HG03159 (cell line): Measurements from ENCODE around the gene TBXA2R.
A peak's percentile ranks its signal among the peaks of the same experiment; 100 is the strongest.
"Not testable (repeated sequence)": the region's sequence is repeated elsewhere in the genome, so short reads cannot be mapped to it uniquely, and the experiment has no call there.

Source experiments
- ATAC-seq: cut with Tn5 transposase; IDR thresholded peaks from one replicate; pipeline ENCODE4 v1.9.1; 2021; ENCODE audit warnings: mild to moderate bottlenecking, moderate library complexity; ENCODE audit not compliant: unreplicated experiment

Gene TBXA2R

GRCh38 chr19:3641515-3642269 is 35.0 kb upstream of the TBXA2R start:
- ATAC-seq = no peak

GRCh38 chr19:3639479-3639878 is 32.8 kb upstream of the TBXA2R start:
- ATAC-seq = no peak

DNA sequence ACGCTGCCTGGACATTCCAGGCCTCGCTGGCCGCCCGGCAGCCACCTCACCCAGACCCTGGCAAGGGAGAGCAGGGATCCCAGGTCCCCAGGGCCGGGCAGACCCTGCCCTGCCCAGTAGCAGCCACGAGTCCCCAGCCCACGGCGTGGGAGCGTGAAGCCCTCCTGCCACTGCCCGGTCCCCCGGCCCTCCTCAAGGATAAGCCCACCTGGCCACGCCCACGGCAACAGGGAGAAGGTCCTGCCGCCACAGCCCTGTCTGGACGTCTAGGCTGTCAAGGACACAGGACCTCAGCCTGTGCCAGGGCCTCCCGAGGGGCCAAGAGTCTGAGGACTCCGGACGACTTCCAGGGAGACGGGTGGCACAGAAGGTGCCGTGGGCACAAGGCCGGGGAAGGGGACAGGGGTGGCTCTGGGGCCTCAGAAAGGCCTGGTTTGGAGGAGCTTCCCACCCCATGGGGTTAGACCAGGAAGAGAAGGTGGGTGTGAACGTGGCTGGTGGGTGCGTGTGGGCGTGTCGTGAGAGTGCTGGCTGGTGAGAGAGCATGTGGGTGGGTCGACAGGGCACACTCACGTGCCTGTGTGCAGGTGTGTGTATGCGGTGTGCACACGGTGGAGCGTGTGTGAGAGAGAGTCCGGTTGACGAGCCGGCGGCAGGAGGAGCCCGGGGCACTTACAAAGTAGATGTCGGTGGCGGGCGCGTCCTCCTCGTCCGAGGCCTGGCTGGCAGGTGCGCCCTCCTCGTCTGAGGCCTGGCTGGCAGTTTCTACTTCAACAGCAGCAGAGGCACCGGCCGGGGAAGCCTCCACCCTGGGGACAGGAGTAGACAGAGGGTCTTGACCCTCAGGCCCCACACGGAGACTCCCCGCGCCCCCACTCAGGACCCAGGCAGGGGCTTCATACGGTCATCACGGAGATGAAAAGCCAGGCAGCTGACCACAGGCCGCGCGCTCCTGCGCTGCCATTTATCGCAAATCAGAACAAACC is 31.8 kb upstream of the TBXA2R start:
- no peak for ATAC-seq

DNA sequence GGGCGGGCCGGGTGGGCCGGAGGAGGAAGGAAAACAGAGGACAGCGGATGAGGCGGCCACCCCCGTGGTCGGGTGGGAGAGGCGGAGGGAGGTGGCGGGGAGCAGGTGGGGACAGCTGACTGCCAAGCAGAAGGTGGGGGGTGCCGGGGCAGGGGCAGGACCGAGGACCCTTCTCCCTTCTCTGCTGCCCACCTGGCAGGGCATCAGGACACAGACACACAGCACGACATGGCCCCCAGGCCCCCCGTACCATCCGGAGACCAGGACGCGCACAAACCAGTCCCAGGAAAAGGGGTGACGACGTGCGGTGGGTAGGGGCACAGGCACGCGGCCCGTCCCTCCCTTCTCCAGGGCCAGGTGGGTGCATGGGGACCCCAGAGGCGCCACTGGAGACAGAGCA is 30.9 kb upstream of the TBXA2R start:
- ATAC-seq = no peak

DNA sequence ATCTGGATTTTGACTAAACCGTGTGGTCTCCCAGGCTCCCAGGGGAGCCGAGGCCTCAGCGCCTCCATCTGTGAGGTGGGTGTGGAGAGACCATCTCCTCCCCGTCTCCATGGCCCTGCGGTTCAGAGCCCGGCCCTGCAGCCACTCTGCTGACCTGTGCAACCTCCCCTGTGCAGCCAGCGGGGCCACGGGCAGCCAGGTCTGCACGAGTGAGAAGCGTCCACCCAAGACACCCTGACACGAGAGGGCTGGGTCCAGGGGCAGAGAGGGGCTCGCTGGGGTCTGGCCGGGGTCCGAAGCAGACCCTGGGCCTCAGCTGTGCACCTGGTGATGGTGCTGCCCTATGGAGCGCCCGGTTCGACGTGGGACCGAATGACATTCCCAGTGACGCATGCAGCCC is 30.3 kb upstream of the TBXA2R start:
- no peak for ATAC-seq

GRCh38 chr19:3636506-3636905 is 29.8 kb upstream of the TBXA2R start:
- ATAC-seq = no peak

- no peak for ATAC-seq
Measured at GRCh38 chr19:3634496-3635045, 27.9 kb upstream of the TBXA2R start.

GRCh38 chr19:3633559-3633988 is 26.9 kb upstream of the TBXA2R start:
- no peak for ATAC-seq

DNA sequence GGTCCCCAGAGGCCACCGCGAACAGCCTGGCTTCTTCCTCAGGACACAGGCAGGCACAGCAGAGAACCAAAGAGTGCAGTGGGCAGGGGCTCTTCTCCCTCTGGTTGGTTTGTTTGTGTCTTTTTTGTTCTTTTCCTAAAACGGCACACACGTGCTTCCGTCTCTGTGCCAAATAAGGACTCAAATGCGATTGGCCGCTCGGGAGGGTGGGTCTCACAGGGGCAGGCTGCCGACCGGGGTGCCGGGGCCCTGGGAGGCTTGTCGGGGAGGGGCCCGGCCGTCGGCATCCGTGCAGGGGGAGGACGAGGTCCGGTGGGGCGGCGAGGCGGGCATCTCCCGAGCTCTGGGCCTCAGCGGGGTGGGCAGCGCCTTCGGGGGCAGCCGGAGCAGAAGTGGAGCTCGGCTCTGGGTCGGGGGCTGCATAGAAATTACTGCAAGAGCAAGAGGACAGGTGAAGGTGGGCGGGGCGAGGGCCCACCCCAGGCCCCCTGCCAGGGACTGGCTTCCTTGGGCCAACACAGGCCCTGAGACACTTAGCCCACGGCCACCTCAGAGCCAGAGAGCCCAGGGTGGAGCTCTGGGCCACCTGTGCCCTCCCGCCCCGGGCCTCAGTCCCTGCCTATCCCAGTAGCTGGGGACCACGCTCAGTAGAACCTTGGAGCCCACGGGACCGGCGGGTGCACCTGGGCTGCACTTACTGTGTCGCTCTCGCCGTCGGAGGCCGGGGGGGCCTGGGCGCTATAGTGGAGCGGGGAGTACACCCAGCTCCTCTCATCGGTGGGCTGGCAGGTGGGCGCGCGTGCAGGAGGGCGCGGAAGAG is 26.3 kb upstream of the TBXA2R start:
- no peak for ATAC-seq

- ATAC-seq = no peak
Measured at GRCh38 chr19:3632098-3632497, 25.4 kb upstream of the TBXA2R start.

DNA sequence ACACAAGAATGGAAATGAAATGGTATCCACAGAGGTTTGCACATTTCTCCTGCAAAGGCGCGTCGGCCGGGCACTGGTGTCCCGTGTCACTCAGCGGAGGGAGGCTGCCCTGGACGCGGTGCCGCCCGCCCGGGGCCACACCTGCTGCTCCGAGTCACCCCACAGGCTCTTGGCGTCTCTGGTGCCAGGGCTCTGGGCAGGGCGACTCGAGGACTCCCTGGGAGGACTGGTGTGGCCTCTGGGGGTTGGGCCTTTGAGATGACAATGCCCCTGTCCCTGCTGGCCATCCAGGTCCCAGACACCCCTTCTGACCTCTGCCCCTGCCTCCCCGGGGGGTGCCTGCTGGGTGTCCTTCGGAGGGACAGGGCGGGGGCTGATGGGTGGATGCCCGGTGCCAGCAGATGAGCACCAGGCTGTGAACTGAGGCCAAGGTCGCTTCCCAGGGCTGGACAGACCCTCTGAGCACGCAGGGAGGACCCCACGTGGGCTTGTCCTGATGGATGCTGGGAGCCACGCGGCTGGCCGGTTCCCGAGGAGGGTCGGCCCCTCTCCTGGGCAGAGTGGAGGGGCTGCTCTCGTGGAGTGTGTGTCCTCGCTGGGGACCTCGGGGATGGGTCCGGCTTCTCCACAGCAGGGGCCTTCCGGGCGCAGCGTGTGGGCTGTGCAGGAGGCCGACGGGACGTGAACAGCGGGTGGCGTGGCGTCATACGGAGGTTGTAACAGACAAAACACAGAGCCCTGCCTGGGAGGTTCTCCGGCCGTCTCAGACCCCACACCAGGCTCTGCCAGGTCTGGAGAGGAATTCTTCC is 24.6 kb upstream of the TBXA2R start:
- no peak for ATAC-seq

DNA sequence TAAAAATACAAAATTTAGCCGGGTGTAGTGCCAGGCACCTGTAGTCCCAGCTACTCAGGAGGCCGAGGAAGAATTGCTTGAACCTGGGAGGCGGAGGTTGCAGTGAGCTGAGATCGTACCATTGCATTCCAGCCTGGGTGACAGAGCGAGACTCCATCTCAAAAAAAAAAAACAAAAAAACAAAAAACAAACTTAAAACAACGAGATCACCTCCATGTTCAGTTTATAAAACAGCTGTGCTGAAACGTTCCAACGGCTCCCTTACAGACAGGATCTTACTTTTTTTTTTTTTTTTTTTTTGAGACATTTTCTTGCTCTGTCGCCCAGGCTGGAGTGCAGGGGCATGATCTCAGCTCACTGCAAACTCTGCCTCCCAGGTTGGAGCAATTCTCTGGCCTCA is 22.1 kb upstream of the TBXA2R start:
- ATAC-seq = not testable (repeated sequence)

DNA sequence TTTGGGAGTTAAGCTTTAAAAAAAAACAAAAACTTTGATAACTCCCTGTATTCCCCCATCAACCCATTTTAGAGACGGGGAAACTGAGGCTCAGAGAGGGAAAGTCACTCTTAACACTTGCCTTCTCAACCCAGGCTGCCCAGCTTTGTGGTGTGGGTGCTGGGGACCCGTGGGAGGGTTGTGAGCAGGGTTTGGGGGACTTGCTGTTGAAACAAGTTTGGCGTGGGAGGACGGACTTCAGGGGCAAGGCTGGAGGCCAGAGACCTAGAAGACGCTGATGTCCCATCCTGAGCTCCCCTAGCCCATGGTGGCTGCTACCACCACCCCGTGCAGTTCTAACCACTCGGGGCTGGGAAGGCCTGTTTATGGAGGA is 20.7 kb upstream of the TBXA2R start:
- ATAC-seq = no peak

- ATAC-seq = peak; percentile 84
Measured at GRCh38 chr19:3626473-3627350, 20.0 kb upstream of the TBXA2R start, which contains the start of gene CACTIN. CACTIN (minus strand) TSS chr19:3626790; CDS start chr19:3626762, 28 bp downstream.

GRCh38 chr19:3625996-3626472 is 19.4 kb upstream of the TBXA2R start:
- ATAC-seq = peak; percentile 24

DNA sequence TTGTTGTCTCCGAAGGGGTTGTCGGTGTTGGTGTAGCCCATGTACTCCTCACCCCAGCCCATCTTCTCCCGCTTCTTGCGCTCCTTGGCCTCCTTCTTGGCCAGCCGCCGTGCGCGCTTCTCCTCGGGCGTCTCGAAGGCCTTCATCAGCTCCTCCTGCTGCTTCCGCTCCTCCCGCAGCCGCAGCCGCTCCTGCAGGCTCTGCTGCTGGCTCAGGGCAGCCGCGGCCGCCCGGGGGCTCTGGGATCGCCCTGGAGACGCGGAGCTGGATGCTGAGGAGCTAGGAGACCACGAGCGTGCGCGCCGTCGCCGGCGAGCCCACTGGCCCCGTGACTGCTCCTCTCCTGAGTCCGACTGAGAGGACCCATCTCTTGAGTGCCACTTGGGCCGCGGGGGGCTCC is 17.0 kb upstream of the TBXA2R start:
- ATAC-seq = no peak

DNA sequence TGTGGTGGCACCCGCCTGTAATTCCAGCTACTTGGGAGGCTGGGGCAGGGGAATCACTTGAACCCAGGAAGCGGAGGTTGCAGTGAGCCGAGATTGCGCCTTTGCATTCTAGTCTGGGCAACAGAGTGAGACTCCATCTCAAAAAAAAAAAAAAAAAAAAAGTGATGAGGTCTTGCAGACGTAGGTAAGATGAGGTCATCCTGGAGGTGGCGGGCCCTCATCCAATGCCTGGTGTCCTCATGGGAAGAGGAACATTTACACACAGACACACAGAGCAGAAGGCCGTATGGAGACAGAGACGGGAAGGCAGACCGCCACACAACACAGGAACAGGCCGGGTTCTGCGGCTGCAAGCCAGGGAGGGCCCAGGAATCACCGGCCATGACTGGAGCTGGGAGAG is 15.5 kb upstream of the TBXA2R start:
- no peak for ATAC-seq

DNA sequence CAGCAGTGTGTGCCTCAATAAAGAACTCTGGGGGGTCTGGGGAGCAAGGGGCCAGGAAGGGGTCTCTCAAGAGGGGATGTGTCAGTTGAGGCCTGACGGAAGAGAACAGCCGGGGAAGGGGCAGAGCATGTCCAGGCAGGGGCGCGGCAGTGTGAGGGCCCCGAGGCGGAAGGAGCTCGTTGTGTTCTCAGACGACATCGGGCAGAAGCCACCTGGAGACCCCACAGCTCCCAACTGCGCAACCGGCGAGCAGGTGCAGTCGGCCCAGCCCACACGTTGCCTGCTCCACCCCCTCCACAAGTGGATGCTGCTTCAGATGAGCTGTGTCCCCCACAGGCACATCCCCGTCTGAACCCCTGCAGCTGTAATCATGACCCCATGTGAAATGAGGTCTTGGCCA is 15.0 kb upstream of the TBXA2R start:
- ATAC-seq = no peak
